ENCODE data around the gene FLNB. TPM values are rescaled to one million over a fixed set of nuclear protein-coding genes. Genes with fewer than 3 reads are reported as not detected.

The FLNB gene
- total and polyA plus RNA-seq, 2 of the 13 experiments (the other 11 are each of a cell fraction or from before 2014, with no cell fraction given), result 106 to 130 TPM

- TF ChIP-seq ZNF609 (CRISPR knock-in tag; IDR thresholded peaks at IDR 0.05; ENCODE audit: borderline replicate concordance), result peak; percentile 41; the same call in 1 of the 2 replicates
- TF ChIP-seq NFE2L2 (IDR thresholded peaks at IDR 0.05; ENCODE audit: low read length), result no peak
- TF ChIP-seq IKZF4 (CRISPR knock-in tag; IDR thresholded peaks at IDR 0.05; ENCODE audit: borderline replicate concordance, low read depth, not compliant biosample characterization), result no peak
- no peak for TF ChIP-seq RFXAP (CRISPR knock-in tag; IDR thresholded peaks at IDR 0.05; ENCODE audit: borderline replicate concordance)
- no peak for TF ChIP-seq ONECUT2 (CRISPR knock-in tag; IDR thresholded peaks at IDR 0.05)
- TF ChIP-seq KDM5B (CRISPR knock-in tag; IDR thresholded peaks at IDR 0.05; ENCODE audit: borderline replicate concordance), result no peak
- no peak for TF ChIP-seq ZNF616 (CRISPR knock-in tag; IDR thresholded peaks at IDR 0.05; ENCODE audit: low read depth)
- TF ChIP-seq TCF7L2 (IDR thresholded peaks at IDR 0.05; ENCODE audit: low read depth, low read length), result no peak
- peak; percentile 53; the same call in 1 of the 2 replicates for TF ChIP-seq SOX13 (IDR thresholded peaks at IDR 0.05)
- peak in 1 of 2 experiments; percentile 75; a peak in 2 of 4 replicates for TF ChIP-seq SOX13 (CRISPR knock-in tag; conservative IDR thresholded peaks at IDR 0.05 in 1 of 2, IDR thresholded peaks at IDR 0.05 in 1 of 2)
- TF ChIP-seq SMARCE1 (IDR thresholded peaks at IDR 0.05; ENCODE audit: borderline replicate concordance), result no peak
- TF ChIP-seq TP53 (CRISPR knock-in tag; conservative IDR thresholded peaks at IDR 0.05), result no peak
- no peak for TF ChIP-seq SP5 (CRISPR knock-in tag; IDR thresholded peaks at IDR 0.05; ENCODE audit: borderline replicate concordance, low read depth)
- TF ChIP-seq ZBTB7B (CRISPR knock-in tag; IDR thresholded peaks at IDR 0.05), result peak; percentile 26; the same call in 1 of the 2 replicates
- 0 out of 2 replicates have a peak, but pooled peaks have one; percentile 75 for TF ChIP-seq ZNF296 (CRISPR knock-in tag; conservative IDR thresholded peaks at IDR 0.05)
- no peak for TF ChIP-seq ZSCAN21 (CRISPR knock-in tag; IDR thresholded peaks at IDR 0.05; ENCODE audit: borderline replicate concordance)
- peak; percentile 87 for TF ChIP-seq TCF7 (IDR thresholded peaks at IDR 0.05; ENCODE audit: low read depth)
- no peak for TF ChIP-seq SKI (IDR thresholded peaks at IDR 0.05; ENCODE audit: partially characterized antibody)
- peak; percentile 77; the same call in 1 of the 2 replicates for TF ChIP-seq ARID3A (IDR thresholded peaks at IDR 0.05; ENCODE audit: low read depth, low read length)
- 0 out of 2 replicates have a peak, but pooled peaks have one; percentile 3 for TF ChIP-seq GABPB1 (CRISPR knock-in tag; IDR thresholded peaks at IDR 0.05)
- TF ChIP-seq PAX8 (CRISPR knock-in tag; IDR thresholded peaks at IDR 0.05; ENCODE audit: borderline replicate concordance), result no peak
- no peak for TF ChIP-seq SNAPC5 (CRISPR knock-in tag; IDR thresholded peaks at IDR 0.05; ENCODE audit: borderline replicate concordance)
- TF ChIP-seq KLF11 (CRISPR knock-in tag; IDR thresholded peaks at IDR 0.05), result no peak
- TF ChIP-seq AGO1 (IDR thresholded peaks at IDR 0.05; ENCODE audit: low read depth, low read length, poor library complexity, severe bottlenecking), result no peak
- peak; percentile 7 for TF ChIP-seq TEAD3 (CRISPR knock-in tag; optimal IDR thresholded peaks at IDR 0.05; ENCODE audit: borderline replicate concordance)
- TF ChIP-seq ZNF263 (CRISPR knock-in tag; IDR thresholded peaks at IDR 0.05), result no peak
Observed at GRCh38 chr3:58041826-58042324, 33.7 kb downstream of the FLNB start (continued).
